IPS DF 6.9 (cell line): Measurements from ENCODE around the gene SIRPA.
"Not testable (repeated sequence)": the region's sequence is repeated elsewhere in the genome, so short reads cannot be mapped to it uniquely, and the experiment has no call there.

Experiments
- DNase-seq: peaks from one replicate; pipeline ENCODE4 v3.0.0-alpha.2; 2013; ENCODE audit warnings: low read depth, low spot score
- H3K27ac ChIP-seq: one replicate; pipeline ENCODE4 v1.5.1; 2013; ENCODE audit warnings: low read length, control low read depth
- H3K27me3 ChIP-seq: 2 replicates; pipeline ENCODE4 v1.6.1; 2013; ENCODE audit warnings: mild to moderate bottlenecking, low read length; ENCODE audit not compliant: control insufficient read depth, insufficient read depth
- H3K36me3 ChIP-seq: 2 replicates; pipeline ENCODE4 v1.6.1; 2013; ENCODE audit warnings: low read length; ENCODE audit not compliant: control insufficient read depth, insufficient read depth
- H3K4me1 ChIP-seq: 2 replicates; pipeline ENCODE4 v1.6.1; 2013; ENCODE audit warnings: low read length; ENCODE audit not compliant: control insufficient read depth, insufficient read depth
- H3K4me3 ChIP-seq: 2 replicates; pipeline ENCODE4 v1.5.1; 2013; ENCODE audit warnings: mild to moderate bottlenecking, low read length
- H3K9me3 ChIP-seq: 2 replicates; pipeline ENCODE4 v1.6.1; 2013; ENCODE audit warnings: low read length, inconsistent platforms; ENCODE audit not compliant: control insufficient read depth, insufficient read depth
- WGBS: extraction: QIAGEN DNeasy Blood & Tissue Kit; methylation state at CpG from one replicate; pipeline ENCODE4 v1.1.7; 2013; ENCODE audit warnings: mixed read lengths, missing lambda C conversion rate; ENCODE audit not compliant: insufficient read length, insufficient coverage; 5-methylcytosine and 5-hydroxymethylcytosine counted together

The SIRPA gene

GRCh38 chr20:1905693-1906092 lies 10.5 kb downstream of the SIRPA start:
- Histone ChIP-seq H3K36me3 (no peaks in the 10 kb centered on the region), H3K4me1 (0 out of 2 replicates have a peak, but pooled peaks cover 2% of the 10 kb centered on the region), H3K9me3 (no peaks in the 10 kb centered on the region), H3K4me3 (no peak overlapping the region), H3K27ac (no peak overlapping the region), H3K27me3 (no peaks in the 10 kb centered on the region)
- WGBS, result no CpG with 5 or more reads among the region's 9 CpGs
- DNase-seq, result no peak

- Histone ChIP-seq H3K4me1 (0 out of 2 replicates have a peak, but pooled peaks cover 2% of the 10 kb centered on the region), H3K27me3 (no peaks in the 10 kb centered on the region), H3K27ac (no peak overlapping the region), H3K4me3 (no peak overlapping the region), H3K9me3 (no peaks in the 10 kb centered on the region), H3K36me3 (no peaks in the 10 kb centered on the region)
- no CpG with 5 or more reads among the region's 9 CpGs for WGBS
- no peak for DNase-seq
Observed at GRCh38 chr20:1906361-1907051, 11.3 kb downstream of the SIRPA start.

- 0 out of 2 replicates have a peak, but pooled peaks cover 2% of the 10 kb centered on the region for H3K4me1 ChIP-seq
- H3K27ac ChIP-seq, result no peak overlapping the region
- DNase-seq, result no peak
- no peaks in the 10 kb centered on the region for H3K36me3 ChIP-seq
- no peak overlapping the region for H3K4me3 ChIP-seq
- no peaks in the 10 kb centered on the region for H3K9me3 ChIP-seq
- no peaks in the 10 kb centered on the region for H3K27me3 ChIP-seq
- no CpG with 5 or more reads among the region's 6 CpGs for WGBS
Observed at GRCh38 chr20:1907586-1907985, 12.4 kb downstream of the SIRPA start.

DNA sequence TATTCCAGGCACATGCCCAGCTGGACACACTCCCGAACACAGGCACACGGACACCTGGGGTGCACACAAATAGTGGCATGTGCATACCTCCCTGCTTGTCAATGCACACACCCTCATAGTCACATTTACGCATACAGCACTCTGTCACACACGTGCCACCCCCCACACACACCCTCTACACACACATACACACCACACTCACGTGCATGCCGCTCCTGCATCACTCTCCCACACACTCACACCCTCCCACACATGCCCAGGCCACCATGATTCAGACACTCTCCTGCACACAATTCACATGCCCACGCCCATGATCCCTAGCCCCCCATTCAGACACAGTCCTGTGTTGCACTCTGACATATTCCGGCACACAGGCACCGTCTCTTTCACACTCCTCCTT lies 13.0 kb downstream of the SIRPA start:
- H3K4me1 ChIP-seq, result 0 out of 2 replicates have a peak, but pooled peaks cover 2% of the 10 kb centered on the region
- DNase-seq, result no peak
- H3K36me3 ChIP-seq, result no peaks in the 10 kb centered on the region
- no peaks in the 10 kb centered on the region for H3K27me3 ChIP-seq
- no peak overlapping the region for H3K27ac ChIP-seq
- H3K9me3 ChIP-seq, result no peaks in the 10 kb centered on the region
- no peak overlapping the region for H3K4me3 ChIP-seq
- WGBS, result 100% methylated on average over 3 of the region's 9 CpGs

DNA sequence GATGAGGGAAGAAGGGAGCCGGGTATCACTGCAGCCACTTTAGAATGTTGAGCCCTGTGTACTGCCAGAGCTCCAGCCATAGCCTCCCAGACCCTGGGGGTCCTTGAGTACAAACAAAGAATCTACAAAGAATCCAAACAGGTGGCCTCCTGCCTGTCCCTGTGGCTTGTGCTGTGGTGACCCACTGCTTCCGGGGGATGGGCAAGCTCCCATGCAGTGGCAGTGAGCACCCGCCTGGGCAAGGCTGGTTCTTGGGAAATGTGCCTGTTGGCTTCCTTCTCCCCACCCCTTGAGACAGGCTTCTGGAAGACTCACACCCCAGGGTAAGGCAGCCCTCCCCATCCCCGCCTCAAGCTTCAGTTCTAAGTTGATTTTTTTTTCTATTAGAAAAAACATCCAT lies 13.9 kb downstream of the SIRPA start:
- Histone ChIP-seq H3K4me1 (0 out of 2 replicates have a peak, but pooled peaks cover 2% of the 10 kb centered on the region), H3K27me3 (no peaks in the 10 kb centered on the region), H3K36me3 (no peaks in the 10 kb centered on the region), H3K9me3 (no peaks in the 10 kb centered on the region), H3K27ac (no peak overlapping the region), H3K4me3 (no peak overlapping the region)
- WGBS, result no CpG with 5 or more reads among the region's 4 CpGs
- DNase-seq, result no peak

DNA sequence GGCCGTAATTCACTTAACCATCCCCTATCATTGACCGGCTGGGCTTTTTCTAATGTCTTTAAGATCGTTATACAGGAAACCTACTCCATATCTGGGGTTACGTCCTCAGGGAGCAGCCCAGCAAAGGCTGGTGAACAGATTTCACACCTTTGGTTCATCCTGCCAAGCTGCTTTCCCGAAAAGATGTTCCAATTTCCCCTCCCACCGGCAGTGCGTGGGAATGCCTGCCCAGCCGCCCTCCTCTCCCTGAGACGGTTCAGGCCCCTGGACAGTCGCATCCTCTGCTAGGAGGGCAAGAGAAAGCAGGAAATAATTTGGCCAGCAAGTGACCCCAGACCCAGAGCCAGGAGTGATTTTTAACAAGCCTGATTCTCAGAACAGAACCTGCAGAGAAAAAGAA lies 16.3 kb downstream of the SIRPA start:
- H3K4me1 ChIP-seq, result 0 out of 2 replicates have a peak, but pooled peaks cover 2% of the 10 kb centered on the region
- H3K4me3 ChIP-seq, result no peak overlapping the region
- no peak overlapping the region for H3K27ac ChIP-seq
- H3K36me3 ChIP-seq, result no peaks in the 10 kb centered on the region
- DNase-seq, result no peak
- no CpG with 5 or more reads among the region's 10 CpGs for WGBS
- no peaks in the 10 kb centered on the region for H3K9me3 ChIP-seq
- no peaks in the 10 kb centered on the region for H3K27me3 ChIP-seq

DNA sequence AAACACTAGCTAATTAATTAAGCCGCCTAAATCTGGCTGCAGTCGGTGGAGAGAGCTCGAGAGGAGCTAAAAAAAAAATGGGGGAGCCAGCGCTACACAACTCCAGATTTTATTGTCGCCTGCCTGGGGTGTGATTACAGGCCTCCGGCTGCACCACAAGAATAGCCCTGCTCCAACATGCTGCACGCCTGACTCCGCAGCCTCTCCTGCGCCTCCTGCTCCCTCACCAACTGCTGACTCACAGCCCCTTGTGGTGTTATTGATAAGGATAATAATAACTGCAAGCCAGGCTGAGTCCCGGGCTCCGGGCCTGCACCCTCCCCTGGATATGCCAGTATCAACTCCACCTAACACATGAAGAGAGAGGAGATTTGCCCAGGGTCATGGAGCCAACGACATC lies 16.8 kb downstream of the SIRPA start:
- no peak for DNase-seq
- 100% methylated on average over 1 of the region's 12 CpGs for WGBS
- H3K4me3 ChIP-seq, result no peak overlapping the region

DNA sequence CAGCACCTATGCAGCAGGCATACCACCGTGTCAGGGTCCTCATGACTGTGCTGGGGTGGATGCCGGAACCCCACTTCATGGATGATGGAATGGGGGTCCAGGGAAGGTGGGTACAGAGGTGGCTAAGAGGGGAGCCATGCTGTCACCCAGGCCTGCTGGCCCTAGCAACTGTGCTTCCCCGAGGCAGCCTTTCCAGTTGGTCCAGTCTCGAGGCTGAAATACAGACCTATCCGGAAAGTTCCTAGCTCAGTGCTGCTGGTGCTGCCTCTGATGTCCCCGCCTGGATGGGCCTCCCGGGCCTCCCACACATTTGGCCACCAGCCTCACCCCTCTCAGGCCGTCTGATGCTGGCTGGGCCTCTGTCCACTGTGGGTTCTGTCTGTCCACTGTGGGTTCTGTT lies 17.4 kb downstream of the SIRPA start:
- Histone ChIP-seq H3K27me3 (no peaks in the 10 kb centered on the region), H3K9me3 (no peaks in the 10 kb centered on the region), H3K36me3 (no peaks in the 10 kb centered on the region), H3K4me3 (no peak overlapping the region), H3K27ac (no peak overlapping the region), H3K4me1 (0 out of 2 replicates have a peak, but pooled peaks cover 2% of the 10 kb centered on the region)
- no CpG with 5 or more reads among the region's 8 CpGs for WGBS
- DNase-seq, result no peak

More for the DNA sequence above, 16.8 kb downstream of the SIRPA start:
- no peaks in the 10 kb centered on the region for H3K36me3 ChIP-seq
- H3K27me3 ChIP-seq, result no peaks in the 10 kb centered on the region
- 0 out of 2 replicates have a peak, but pooled peaks cover 2% of the 10 kb centered on the region for H3K4me1 ChIP-seq
- H3K27ac ChIP-seq, result no peak overlapping the region
- H3K9me3 ChIP-seq, result no peaks in the 10 kb centered on the region

DNA sequence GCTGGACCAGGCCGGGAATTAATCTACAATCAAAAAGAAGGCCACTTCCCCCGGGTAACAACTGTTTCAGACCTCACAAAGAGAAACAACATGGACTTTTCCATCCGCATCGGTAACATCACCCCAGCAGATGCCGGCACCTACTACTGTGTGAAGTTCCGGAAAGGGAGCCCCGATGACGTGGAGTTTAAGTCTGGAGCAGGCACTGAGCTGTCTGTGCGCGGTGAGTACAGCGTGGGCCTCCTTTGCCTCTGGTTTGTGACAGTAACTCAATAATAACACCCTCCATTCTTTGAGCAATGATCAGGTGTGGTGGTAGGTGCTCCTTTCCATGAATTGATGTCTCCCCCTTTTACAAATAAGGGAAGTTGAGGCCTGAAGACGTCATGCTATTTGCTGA lies 20.0 kb downstream of the SIRPA start:
- not testable (repeated sequence) for H3K4me3 ChIP-seq, H3K27me3 ChIP-seq, DNase-seq, H3K36me3 ChIP-seq, H3K27ac ChIP-seq, H3K9me3 ChIP-seq, H3K4me1 ChIP-seq
- no CpG with 5 or more reads among the region's 12 CpGs for WGBS

DNA sequence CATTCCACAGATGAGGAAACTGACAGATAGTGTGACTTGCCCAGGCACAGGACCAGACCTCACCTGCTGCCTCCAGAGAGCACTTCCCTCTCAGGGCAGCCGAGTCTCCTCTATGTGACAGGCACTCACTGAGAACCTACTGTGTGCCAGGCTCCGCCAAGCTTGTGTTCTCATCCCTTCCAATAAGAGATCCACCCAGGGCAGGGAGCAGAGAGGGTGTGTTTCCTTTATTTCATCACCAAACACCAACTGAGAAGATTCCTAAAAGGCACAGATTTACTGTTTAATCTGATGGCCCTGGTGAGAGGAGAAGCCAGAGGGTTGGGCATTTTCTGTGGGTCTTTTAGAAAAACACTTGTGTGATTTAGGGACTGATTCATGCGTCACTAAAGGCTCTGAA lies 20.5 kb downstream of the SIRPA start:
- no peaks in the 10 kb centered on the region for H3K36me3 ChIP-seq
- no peaks in the 10 kb centered on the region for H3K27me3 ChIP-seq
- no peak overlapping the region for H3K4me3 ChIP-seq
- no peak overlapping the region for H3K27ac ChIP-seq
- DNase-seq, result no peak
- H3K4me1 ChIP-seq, result no peaks in the 10 kb centered on the region
- H3K9me3 ChIP-seq, result no peaks in the 10 kb centered on the region
- no CpG with 5 or more reads among the region's 3 CpGs for WGBS

DNA sequence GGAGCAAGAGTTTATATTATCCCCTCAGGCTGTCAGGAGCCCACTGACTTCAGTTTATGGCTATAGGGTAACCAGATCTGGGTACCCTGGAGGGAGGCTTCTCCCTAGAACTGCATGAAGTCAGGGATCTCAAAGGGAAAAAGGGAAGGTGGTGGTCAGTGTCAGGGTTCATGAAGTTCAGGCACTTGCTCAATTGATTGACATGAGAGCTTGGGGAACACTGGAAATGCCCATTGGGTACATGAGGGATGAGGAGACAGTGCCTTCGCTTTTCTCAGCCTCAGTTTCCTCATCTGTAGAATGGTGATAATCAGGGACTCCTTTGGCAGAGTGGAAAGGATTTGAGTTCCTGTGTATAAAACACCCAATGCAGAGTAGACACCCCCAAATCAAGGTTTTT lies 22.6 kb downstream of the SIRPA start:
- Histone ChIP-seq H3K9me3 (no peaks in the 10 kb centered on the region), H3K27me3 (no peaks in the 10 kb centered on the region), H3K4me3 (no peak overlapping the region), H3K36me3 (no peaks in the 10 kb centered on the region), H3K4me1 (no peaks in the 10 kb centered on the region), H3K27ac (no peak overlapping the region)
- DNase-seq, result no peak
- no CpG with 5 or more reads among the region's 1 CpG for WGBS
